ENCODE data around the gene TRNAU1AP. TPM values are rescaled to one million over a fixed set of nuclear protein-coding genes. Genes with fewer than 3 reads are reported as not detected.

The TRNAU1AP gene
- total RNA-seq, 1 donor from 2014 or later: 24.5 TPM

DNA sequence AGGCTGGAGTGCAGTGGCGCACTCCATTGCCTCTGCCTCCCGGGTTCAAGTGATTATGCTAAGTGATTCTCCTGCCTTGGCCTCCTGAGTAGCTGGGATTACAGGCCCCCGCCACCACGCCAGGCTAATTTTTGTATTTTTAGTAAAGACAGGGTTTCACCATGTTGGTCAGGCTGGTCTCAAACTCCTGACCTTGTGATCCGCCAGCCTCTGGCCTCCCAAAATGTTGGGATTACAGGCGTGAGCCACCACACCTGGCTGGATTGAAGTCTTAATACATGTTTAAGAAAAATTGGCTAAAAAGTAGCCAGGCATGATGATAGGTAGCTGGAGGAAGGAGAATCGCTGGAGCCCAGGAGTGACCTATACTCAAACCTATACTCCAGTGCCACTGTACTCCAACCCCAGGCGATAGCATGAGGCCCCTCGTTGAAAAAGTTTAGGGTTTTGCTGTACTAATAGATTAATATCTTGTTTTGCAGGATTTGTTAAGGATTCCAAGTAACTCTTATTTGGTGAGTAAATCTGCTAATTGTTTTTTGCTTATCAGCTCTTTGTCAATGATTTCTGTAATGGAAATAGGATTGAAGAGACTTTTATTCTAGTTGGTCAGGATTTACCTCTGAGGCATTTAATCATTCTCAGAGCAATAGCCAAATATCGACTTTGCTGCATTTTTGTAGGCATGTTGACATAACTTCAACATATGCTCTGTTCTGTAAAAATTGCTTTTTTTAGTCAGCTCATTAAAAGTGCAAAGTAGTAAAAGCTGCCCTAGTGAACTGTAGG lies 45.0 kb upstream of the TRNAU1AP start:
- Histone ChIP-seq H3K36me3 (peaks cover 52% of the 10 kb centered on the region), H3K4me3 (peak overlapping the region; percentile 90), H3K4me1 (peaks cover 44% of the 10 kb centered on the region), H3K27ac (peak overlapping the region; percentile 91), H3K9me3 (no peaks in the 10 kb centered on the region), H3K27me3 (no peaks in the 10 kb centered on the region)
- no peak for DNase-seq
- no peak for ATAC-seq
- intact Hi-C loops (cut with DNase I): no loop called here
- TF ChIP-seq, protein P1, sequence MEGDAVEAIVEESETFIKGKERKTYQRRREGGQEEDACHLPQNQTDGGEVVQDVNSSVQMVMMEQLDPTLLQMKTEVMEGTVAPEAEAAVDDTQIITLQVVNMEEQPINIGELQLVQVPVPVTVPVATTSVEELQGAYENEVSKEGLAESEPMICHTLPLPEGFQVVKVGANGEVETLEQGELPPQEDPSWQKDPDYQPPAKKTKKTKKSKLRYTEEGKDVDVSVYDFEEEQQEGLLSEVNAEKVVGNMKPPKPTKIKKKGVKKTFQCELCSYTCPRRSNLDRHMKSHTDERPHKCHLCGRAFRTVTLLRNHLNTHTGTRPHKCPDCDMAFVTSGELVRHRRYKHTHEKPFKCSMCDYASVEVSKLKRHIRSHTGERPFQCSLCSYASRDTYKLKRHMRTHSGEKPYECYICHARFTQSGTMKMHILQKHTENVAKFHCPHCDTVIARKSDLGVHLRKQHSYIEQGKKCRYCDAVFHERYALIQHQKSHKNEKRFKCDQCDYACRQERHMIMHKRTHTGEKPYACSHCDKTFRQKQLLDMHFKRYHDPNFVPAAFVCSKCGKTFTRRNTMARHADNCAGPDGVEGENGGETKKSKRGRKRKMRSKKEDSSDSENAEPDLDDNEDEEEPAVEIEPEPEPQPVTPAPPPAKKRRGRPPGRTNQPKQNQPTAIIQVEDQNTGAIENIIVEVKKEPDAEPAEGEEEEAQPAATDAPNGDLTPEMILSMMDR (IDR thresholded peaks at IDR 0.05): no peak

DNA sequence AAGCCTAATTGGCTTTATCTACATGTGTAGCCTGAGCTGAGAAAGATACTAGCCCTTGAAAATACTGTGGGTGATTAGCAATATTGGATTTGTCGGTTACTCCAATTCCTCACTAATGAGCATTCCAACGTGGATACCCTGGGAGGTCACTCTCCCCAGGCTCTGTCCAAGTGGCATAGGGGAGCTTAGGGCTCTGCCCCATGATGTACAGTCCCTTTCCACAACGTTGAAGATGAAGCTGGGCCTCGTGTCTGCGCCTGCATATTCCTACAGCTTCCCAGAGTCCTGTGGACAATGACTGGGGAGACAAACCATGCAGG lies 44.5 kb upstream of the TRNAU1AP start:
- H3K27ac ChIP-seq: peak overlapping the region; percentile 91
- peaks cover 57% of the 10 kb centered on the region for H3K36me3 ChIP-seq
- H3K4me3 ChIP-seq: peak overlapping the region; percentile 90

DNA sequence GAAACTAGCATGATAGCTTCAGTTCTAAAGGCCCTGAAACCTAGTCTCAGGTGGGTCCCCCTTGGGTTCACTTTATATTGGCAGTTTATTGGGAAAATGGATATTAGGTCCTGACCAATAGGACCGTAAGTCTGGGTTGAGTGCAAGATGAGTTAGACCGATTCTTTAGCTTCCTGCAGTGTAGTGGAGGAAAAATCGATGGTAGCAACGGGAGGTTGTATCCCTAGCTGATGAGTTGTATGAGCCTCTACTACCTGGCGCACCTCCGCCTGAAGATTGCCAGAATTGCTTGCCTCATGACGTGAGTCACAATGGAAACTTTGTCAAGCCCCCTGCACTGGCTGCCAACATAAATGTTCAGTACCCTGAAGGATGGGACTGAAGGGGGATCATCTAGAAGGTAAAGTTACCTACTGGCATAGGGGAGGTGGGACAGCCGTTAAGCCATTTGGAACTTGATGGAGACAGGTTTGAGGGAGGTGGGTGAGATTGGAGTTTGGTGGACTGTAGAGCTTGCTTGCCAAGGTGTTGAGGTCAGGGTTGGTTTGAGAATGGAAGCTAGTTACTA lies 43.1 kb upstream of the TRNAU1AP start:
- Histone ChIP-seq H3K9me3 (no peaks in the 10 kb centered on the region), H3K27me3 (no peaks in the 10 kb centered on the region), H3K4me1 (peaks cover 43% of the 10 kb centered on the region), H3K27ac (peak overlapping the region; percentile 91), H3K36me3 (peaks cover 71% of the 10 kb centered on the region), H3K4me3 (peak overlapping the region; percentile 9)
- TF ChIP-seq, protein P1 (IDR thresholded peaks at IDR 0.05): no peak
- intact Hi-C loops (cut with DNase I): loop anchor here (10.0 kb wide), 1 partner anchor 85 kb away; the partner anchor contains the start of gene RAB42
- ATAC-seq (no peak), DNase-seq (no peak)

More for the DNA sequence above, 44.5 kb upstream of the TRNAU1AP start:
- ATAC-seq (no peak), DNase-seq (no peak)
- Histone ChIP-seq H3K9me3 (no peaks in the 10 kb centered on the region), H3K4me1 (peaks cover 44% of the 10 kb centered on the region), H3K27me3 (no peaks in the 10 kb centered on the region)
- TF ChIP-seq, protein P1 (IDR thresholded peaks at IDR 0.05): no peak
- intact Hi-C loops (cut with DNase I): no loop called here

DNA sequence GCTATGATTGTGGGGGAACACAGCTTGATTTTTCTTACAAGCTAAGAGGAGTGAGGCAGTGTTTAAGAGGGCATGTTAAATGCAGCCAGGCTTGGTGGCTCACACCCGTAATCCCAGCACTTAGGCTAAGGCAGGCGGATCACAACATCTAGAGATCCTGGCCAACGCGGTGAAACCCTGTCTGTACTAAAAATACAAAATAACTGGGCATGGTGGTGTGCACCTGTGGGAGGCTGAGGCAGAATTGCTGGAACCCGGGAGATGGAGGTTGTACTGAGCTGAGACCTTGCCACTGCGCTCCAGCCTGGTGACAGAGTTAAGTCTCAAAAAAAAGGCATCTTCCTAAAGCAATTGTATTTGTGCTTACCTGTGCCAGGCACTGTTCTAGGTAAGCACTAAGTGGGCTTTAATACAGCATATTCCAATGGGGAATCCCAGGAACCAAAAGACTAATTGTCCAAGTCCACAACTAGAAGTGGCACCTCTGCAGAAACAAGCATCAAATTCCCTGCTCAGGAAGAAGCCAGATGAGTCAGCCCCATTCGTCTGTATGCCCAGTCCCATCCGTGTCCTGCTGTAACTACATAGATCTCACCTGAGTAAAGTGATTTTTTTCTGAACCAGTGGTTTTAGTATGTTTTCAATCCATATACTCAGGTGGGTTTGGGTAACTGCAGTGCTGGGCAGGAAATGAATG lies 42.5 kb upstream of the TRNAU1AP start:
- DNase-seq (no peak), ATAC-seq (no peak)
- Histone ChIP-seq H3K4me1 (peaks cover 38% of the 10 kb centered on the region), H3K27me3 (no peaks in the 10 kb centered on the region), H3K27ac (peak overlapping the region; percentile 91), H3K9me3 (no peaks in the 10 kb centered on the region), H3K4me3 (peak overlapping the region; percentile 9), H3K36me3 (peaks cover 76% of the 10 kb centered on the region)
- TF ChIP-seq, protein P1 (IDR thresholded peaks at IDR 0.05): no peak
- intact Hi-C loops (cut with DNase I): loop anchor here (10.0 kb wide), 1 partner anchor 84 kb away; the partner anchor contains the start of gene RAB42

DNA sequence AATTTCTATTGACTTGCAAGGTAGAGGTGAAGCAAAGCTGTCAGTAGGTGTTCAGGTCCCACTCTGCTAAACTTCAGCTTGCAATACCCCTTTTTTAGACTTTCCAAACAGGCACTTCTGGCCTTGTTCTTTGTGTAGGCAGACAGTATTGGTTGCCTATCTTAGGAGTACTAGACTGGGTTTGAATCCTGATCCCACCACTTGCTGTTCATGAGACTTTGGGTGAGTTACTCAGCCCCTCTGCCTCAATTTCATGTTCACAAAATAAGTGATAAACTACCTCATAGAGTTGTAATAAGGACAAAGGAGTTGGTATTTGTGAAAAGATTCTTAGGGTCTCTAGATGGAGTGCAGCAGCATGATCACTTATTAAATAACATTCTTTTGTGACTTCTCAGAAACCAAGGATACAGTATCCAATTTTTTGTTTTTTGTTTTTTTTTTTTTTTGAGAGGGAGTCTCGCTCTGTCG lies 41.9 kb upstream of the TRNAU1AP start:
- Histone ChIP-seq H3K27ac (peak overlapping the region; percentile 91), H3K4me1 (peaks cover 38% of the 10 kb centered on the region), H3K36me3 (peaks cover 80% of the 10 kb centered on the region), H3K27me3 (no peaks in the 10 kb centered on the region), H3K4me3 (peak overlapping the region; percentile 9), H3K9me3 (no peaks in the 10 kb centered on the region)
- DNase-seq (no peak), ATAC-seq (no peak)
- intact Hi-C loops (cut with DNase I): loop anchor here (10.0 kb wide), 1 partner anchor 84 kb away; the partner anchor contains the start of gene RAB42
- TF ChIP-seq, protein P1 (IDR thresholded peaks at IDR 0.05): no peak
